GM19452 (cell line): ENCODE data around the gene PSME2.
A peak's percentile ranks its signal among the peaks of the same experiment; 100 is the strongest.

ENCODE experiments used
- ATAC-seq: cut with Tn5 transposase; IDR thresholded peaks from one replicate; pipeline ENCODE4 v1.9.1; 2021; ENCODE audit not compliant: unreplicated experiment

Gene PSME2

GRCh38 chr14:24146453-24146977, at the start of gene PSME2:
TSS of gene PSME2 (minus strand) at chr14:24146610. CDS start at chr14:24146581, 29 bp downstream.
- ATAC-seq = peak; percentile 56

GRCh38 chr14:24195186-24196070, 49.0 kb upstream of the PSME2 start, which contains the start of gene TM9SF1:
TSS of gene TM9SF1 (minus strand) at chr14:24195441. CDS start at chr14:24195019, 422 bp downstream.
- peak; percentile 88 for ATAC-seq

GRCh38 chr14:24194873-24195185, 48.4 kb upstream of the PSME2 start:
- ATAC-seq = no peak

- ATAC-seq = no peak
These were observed 47.9 kb upstream of the PSME2 start for GRCh38 chr14:24194186-24194872.

- no peak for ATAC-seq
These were observed 46.5 kb upstream of the PSME2 start for GRCh38 chr14:24192933-24193332.

- no peak for ATAC-seq
These were observed 44.0 kb upstream of the PSME2 start for GRCh38 chr14:24190416-24190815.

- ATAC-seq = no peak
These were observed 43.0 kb upstream of the PSME2 start for GRCh38 chr14:24189460-24189859.

GRCh38 chr14:24189059-24189375, 42.6 kb upstream of the PSME2 start:
- ATAC-seq = no peak

GRCh38 chr14:24188251-24189058, 42.0 kb upstream of the PSME2 start, which contains the start of gene IPO4:
TSS of gene IPO4 (minus strand) at chr14:24188816. CDS start at chr14:24188787, 29 bp downstream.
- ATAC-seq = peak; percentile 84

- ATAC-seq = no peak
These were observed 41.1 kb upstream of the PSME2 start for GRCh38 chr14:24187539-24187915.

- no peak for ATAC-seq
These were observed 40.6 kb upstream of the PSME2 start for GRCh38 chr14:24186831-24187538.

- no peak for ATAC-seq
These were observed 39.3 kb upstream of the PSME2 start for GRCh38 chr14:24185741-24186140.

GRCh38 chr14:24185026-24185425, 38.6 kb upstream of the PSME2 start:
- no peak for ATAC-seq

GRCh38 chr14:24184104-24184970, 37.9 kb upstream of the PSME2 start:
- no peak for ATAC-seq

- ATAC-seq = no peak
These were observed 36.6 kb upstream of the PSME2 start for GRCh38 chr14:24183014-24183481.

- no peak for ATAC-seq
These were observed 35.9 kb upstream of the PSME2 start for GRCh38 chr14:24182110-24182882.

- no peak for ATAC-seq
These were observed 35.1 kb upstream of the PSME2 start for GRCh38 chr14:24181371-24182077.
